IPS DF 4.7 (cell line): ENCODE data around the gene SPN.
"Not testable (repeated sequence)": the region's sequence is repeated elsewhere in the genome, so short reads cannot be mapped to it uniquely, and the experiment has no call there.

Experiments used
- DNase-seq: peaks from one replicate; pipeline ENCODE4 v3.0.0-alpha.2; 2013; ENCODE audit warnings: low spot score; ENCODE audit errors: extremely low read depth

Gene SPN

DNA sequence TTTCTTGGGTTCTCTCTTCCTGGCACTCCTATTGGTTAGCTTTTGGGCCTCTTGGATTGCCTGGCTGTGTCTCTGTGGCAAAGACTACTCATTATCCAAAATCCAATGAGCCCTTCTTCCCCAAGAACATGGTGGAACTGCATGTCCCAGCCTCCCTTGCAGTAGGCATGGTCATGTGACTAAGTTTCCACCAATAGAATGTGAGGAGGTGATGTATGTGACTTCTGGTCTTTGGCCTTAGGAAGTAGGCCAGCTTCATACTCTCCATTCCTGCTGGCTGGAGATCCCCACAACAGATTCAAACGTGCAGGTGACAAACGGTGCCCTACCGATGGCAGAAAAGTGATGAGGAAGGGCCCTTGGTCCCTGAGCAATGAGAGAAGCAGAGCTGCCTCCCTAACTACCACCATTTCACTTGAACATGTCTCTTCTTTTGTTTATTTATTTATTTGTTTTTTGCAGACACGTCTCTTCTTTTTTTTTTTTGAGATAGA, 17.3 kb upstream of the SPN start:
- peak; percentile 71 for DNase-seq

DNA sequence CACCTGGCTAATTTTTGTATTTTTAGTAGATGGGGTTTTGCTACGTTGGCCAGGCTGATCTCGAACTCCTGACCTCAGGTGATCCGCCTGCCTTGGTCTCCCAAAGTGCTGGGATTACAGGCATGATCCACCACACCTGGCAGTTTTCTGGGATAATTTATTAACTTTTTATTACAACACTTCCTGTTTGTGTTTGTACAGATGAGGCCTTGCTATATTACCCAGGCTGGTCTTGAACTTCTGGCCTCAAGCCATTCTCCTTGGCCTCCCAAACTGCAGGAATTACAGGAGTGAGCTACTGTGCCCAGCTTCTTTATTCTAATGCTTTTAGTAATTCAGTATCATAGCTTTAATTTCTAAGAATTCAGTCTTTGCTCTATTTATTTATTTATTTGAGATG, 16.1 kb upstream of the SPN start:
- DNase-seq, result no peak

DNA sequence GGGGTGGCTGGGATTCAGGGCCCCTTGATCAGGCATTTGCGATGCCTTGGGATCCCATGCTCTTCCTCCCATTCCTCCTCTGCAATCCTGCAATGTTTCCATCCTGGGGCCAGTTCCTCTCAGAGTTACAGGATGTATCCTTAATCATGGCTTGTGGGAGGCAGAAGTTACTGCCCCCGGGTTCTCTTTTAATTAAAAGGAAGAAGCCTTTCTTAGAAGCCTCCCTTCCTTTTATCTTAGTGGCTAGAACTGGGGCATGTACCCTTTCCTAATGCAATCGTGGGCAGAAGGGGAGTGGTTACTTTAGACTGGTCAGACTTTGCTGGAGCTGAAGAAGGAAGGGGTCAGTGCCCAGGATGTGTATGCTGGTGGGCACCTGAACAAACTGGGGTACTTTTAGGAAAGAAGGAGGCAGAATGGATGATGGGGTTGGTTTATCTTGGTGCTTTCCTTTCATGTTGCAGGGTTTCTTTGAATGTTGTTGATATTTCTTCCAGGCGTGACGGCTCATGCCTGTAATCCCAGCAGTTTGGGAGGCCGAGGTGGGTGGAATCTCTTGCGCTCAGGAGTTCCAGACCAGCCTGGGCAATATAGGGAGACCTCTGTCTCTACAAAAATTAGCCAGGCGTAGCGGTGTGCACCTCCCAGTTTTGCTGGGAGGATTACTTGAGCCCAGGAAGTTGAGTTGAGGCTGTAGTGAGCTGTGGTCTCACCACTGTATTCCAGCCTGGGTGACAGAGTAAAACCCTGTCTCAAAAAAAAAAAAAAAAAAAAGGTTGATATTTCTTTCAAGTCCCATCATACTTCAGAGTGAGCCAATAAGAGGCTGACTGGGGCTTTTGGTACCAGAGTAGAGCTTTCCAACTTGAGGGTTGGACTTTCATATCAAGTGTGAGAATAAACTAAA, 13.2 kb upstream of the SPN start:
- DNase-seq, result no peak

DNA sequence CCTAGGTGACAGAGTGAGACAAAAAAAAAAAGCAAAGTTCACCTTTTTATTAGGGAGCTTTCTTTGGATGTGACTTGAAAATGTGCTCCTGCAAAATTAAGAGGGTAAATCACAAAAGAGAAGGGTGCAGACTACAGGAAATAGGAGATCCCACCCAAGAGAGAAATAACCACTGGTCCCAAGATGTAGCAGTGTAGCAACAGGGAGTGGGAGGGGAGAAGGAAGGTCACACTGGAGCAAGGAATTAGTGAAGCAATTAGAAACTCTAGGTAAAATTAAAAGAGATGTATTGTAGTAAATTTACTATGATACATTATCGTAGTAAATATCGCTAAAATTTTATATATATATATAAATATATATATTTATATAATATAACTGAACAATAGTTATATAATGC, 12.3 kb upstream of the SPN start:
- no peak for DNase-seq

DNA sequence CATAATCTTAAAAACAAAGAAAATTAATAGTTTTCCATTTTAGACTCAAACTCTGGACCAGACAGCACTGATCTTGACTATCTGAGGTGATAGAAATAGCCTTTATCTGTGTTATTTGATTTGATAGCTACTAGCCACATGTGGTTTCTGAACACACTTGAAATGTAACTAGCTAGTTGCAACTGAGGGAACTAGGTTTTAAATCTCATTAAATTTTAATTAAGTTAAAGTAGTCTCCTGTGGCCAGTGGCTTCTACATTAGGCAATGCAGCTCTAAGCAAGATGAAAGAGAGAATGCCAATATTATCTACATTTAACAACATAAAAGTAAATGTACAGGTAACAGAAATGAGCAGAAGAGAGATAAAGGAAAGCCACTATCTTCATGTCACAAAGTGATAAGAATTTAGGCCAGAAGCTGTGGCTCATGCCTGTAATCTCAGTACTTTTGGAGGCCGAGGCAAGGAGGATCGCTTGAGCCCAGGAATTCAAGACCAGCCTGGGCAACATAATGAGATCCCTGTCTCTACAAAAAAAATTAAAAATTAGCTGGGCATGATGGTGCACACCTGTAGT, 11.2 kb upstream of the SPN start:
- DNase-seq, result no peak

DNA sequence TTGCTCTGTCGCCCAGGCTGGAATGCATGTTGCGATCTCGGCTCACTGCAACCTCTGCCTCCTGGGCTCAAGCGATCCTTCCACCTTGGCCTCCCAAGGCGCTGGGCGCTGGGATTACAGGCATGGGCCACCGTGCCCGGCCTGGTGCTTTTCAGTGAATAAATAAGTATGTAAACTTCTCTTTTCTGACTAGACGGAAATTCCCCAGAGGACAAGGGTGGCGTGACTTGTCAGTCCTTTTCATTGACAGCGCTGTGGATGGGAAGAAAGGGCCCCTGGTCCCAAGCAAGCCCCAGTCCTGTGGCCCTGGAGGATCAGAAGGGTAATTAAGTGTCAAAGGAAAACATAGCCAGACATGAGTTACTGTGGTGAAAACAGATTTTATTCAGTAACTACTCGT, 9.6 kb upstream of the SPN start:
- no peak for DNase-seq

DNA sequence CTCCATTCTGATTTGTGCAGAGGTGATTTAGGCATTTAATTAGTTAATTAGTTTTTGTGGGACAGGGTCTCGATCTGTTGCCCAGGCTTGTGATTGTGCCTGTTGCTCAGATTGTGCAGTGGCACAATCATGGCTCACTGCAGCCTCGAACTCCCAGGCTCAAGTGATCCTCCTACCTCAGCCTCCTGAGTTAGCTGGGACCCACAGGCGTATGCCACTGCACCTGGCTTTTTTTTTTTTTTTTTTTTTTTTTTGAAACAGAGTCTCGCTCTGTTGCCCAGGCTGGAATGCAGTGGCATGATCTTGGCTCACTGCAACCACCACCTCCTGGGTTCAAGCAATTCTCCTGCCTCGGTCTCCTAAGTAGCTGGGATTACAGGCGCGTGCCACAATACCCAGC, 9.2 kb upstream of the SPN start:
- not testable (repeated sequence) for DNase-seq

DNA sequence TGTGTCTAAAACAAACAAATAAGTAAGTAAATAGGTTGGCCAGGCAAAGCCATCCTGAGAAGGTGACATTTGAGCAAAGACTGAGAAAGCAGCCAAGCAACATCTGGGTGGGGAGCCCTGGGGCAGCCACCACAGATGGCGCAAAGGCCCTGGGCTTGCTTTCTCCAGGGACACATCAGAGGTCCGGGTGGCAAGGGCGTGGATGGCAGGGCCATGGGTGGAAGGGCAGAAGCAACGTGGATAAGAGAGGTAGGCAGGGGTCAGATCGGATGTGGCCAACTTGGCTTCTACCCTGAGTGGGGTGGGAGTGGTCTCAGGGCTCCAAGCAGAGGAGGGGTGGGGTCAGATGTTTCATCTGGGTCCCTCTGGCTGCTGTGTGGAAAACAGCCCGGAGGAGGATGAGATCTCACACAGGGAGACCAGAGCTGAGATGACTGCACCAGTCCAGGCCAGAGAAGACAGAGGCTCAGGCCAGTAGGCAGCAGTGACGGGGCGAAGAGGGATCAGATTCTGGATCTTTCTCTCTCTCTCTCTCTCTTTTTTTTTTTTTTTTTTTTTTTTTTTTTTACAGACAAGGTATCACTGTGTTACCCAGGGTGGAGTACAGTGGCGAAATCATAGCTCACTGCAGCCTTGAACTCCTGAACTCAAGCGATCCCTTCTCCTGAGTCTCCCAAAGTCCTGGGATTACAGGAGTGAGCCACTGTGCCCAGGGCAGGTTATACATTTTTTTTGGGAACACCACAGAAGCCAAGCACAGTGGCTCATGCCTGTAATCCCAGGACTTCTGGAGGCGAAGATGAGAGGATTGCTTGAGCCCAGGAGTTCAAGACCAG, 6.1 kb upstream of the SPN start:
- DNase-seq, result no peak

DNA sequence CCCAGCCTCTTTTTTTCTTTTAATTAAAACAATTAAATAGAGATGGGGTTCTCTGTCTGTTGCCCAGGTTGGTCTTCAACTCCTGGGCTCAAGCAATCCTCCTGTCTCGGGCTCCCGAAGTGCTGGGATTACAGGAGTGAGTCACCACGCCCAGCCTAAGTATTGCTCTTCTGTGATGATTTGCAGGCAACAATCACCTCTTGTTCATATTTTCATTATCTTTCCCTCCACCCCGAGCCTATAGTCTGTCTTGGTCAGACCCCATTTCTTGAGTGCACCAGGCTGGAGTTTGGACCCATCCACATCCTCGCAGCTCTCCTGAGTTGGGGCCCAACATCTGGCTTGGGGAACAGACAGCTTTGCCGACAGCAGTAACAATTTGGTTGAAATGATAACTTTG, 4.3 kb upstream of the SPN start:
- DNase-seq, result no peak

DNA sequence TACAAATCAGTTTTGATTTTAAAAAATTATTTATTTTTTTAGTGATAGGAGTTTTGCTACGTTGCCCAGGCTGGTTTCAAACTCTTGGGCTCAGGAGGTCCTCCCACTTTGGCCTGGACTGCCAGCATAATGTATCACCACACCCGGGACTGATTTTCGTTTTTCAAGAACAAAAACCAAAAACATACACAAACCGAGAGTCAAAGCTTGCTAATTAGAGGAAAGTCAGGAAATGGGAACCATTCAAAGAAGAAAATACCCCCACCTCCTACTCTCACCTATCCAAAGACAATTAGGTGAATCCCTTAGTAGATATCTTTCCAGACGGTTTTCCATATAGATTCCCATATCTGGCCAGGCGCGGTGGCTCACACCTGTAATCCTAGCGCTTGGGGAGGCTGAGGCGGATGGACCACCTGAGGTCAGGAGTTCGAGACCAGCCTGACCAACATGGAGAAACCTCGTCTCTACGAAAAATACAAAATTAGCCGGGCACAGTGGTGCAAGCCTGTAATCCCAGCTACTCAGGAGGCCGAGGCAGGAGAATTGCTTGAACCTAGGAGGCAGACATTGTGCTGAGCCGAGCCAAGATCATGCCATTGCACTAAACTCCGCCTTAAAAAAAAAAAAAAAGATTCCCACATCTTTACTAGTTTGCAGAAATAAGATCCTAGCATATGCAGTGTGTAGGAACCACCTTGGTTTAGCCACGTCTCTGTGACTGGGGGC, 883 bp upstream of the SPN start:
- no peak for DNase-seq

DNA sequence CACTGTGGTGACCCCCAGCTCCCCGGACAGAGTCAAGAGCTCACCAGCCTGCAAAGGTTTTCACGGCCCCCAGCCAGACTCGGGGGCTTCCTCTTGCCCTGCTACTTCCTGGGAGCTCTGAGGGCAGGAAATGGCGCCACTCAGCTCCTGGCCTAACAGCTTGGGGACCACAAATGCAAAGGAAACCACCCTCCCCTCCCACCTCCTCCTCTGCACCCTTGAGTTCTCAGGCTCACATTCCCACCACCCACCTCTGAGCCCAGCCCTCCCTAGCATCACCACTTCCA, 375 bp upstream of the SPN start:
- no peak for DNase-seq

DNA sequence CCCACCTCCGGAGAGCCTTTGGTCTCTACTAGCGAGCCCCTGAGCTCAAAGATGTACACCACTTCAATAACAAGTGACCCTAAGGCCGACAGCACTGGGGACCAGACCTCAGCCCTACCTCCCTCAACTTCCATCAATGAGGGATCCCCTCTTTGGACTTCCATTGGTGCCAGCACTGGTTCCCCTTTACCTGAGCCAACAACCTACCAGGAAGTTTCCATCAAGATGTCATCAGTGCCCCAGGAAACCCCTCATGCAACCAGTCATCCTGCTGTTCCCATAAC, 702 bp downstream of the SPN start:
- DNase-seq, result no peak

DNA sequence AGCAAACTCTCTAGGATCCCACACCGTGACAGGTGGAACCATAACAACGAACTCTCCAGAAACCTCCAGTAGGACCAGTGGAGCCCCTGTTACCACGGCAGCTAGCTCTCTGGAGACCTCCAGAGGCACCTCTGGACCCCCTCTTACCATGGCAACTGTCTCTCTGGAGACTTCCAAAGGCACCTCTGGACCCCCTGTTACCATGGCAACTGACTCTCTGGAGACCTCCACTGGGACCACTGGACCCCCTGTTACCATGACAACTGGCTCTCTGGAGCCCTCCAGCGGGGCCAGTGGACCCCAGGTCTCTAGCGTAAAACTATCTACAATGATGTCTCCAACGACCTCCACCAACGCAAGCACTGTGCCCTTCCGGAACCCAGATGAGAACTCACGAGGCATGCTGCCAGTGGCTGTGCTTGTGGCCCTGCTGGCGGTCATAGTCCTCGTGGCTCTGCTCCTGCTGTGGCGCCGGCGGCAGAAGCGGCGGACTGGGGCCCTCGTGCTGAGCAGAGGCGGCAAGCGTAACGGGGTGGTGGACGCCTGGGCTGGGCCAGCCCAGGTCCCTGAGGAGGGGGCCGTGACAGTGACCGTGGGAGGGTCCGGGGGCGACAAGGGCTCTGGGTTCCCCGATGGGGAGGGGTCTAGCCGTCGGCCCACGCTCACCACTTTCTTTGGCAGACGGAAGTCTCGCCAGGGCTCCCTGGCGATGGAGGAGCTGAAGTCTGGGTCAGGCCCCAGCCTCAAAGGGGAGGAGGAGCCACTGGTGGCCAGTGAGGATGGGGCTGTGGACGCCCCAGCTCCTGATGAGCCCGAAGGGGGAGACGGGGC, 1.3 kb downstream of the SPN start:
- DNase-seq, result no peak

DNA sequence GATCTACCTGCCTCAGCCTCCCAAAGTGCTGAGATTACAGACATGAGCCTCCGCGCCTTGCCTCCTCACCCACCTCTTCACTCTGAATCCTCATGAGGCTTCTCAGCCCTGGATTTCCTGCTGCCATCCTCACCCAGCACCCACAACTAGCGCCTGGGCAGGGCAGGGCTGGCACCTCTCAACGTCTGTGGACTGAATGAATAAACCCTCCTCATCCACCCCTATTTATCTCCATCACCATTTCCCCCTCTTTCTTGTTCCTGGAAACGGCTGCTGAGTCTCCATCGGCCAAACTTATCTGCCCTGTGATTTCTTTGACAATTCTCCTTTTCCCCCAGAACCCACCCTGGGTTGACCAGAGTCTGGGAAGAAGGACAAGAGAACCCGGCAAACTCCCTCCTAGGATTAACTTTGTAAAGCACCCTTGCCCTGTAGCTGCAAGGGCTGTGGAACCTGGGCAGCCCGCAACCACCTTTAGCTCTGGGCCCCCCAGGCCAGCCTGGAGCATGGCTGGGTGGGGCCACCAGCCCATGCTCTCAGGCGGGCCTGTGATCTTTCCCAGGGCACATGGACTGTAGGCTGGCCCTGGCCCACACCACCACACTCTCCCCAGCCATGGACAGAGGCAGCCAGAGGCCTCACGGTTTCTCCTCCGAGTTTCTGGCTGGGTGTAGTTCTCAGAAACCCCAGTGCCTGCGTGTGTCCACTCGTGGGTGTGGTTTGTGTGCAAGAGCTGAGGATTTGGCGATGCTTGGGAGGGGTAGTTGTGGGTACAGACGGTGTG, 2.4 kb downstream of the SPN start:
- DNase-seq, result no peak

DNA sequence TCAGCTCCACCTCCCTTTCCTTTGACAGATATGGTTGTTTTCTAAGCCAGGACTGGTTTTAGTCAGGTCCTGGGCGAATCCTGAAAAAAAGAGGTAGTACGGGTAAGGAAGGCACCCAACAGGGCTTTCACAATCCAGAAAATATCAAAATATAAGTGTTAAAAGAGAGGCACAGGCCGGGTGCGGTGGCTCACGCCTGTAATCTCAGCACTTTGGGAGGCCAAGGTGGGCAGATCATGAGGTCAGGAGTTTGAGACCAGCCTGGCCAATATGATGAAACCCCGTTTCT, 4.2 kb downstream of the SPN start:
- DNase-seq, result not testable (repeated sequence)

DNA sequence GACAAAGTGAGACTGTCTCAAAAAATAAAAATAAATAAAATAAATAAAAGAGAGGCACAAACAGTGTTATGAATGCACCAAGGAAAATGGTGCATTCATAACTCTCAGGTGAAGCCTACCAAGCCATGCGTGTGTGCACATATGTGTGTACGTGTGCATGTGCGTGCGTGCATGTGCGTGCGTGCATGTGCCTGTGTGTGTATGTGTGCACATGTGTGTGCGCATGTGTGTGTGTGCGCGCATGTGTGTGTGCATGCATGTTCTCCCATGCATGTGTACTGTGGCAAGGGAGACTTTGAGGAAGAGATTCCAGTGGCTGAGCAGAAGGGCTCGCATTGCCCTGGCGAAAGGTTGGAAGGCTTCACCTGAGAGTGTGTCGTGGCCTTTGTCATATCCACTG, 4.7 kb downstream of the SPN start:
- DNase-seq, result no peak

DNA sequence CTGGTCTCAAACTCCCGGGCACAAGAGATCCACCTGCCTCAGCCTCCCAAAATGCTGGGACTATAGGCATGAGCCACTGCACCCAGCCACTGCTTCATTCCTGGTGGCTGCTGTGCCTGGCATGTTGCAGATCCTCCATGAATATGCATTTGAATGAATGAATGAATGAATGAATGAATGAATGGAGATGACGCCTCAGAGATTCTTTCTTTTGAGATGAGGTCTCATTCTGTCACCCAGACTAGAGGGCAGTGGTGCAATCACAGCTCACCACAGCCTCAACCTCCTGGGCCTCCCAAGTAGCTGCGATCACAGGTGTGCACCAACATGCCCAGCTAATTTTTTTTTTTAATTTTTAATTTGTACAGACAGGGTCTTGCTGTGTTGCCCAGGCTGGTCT, 5.2 kb downstream of the SPN start:
- DNase-seq, result no peak

DNA sequence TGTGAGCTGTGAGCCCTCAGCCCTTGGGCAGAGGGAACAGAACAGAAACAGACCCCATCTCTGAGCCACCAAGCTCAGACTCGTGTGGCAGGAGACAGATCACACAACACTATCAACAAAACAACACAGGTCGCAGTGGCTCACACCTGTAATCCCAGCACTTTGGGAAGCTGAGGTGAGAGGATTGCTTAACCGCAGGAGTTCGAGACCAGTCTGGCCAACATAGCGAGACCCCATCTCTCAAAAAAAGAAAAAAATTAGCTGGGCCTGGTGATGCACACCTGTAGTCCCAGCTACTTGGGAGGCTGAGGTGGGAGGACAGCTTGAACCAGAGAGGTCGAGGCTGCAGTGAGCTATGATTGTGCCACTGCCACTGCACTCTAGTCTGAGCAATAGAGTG, 10.5 kb downstream of the SPN start:
- DNase-seq, result no peak

DNA sequence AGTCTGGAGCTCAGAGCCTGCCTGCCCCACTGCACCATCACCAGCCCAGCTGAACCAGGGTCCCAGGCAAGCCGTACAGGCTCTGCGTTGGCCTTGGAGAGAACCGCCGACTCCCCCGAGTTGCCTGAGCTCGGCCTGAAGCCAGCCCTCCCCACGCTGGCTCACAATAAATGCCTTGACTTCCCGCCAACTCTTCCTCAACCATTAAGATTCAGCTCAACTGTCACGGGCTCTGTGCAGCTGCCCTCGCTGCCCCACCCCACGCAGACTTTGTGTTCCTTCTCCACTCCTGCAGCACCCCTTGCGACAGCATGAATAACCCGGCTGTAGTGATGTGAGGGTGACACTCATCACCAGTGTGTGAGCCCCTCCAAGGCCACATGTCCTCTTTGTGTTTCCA, 11.1 kb downstream of the SPN start:
- DNase-seq, result no peak

DNA sequence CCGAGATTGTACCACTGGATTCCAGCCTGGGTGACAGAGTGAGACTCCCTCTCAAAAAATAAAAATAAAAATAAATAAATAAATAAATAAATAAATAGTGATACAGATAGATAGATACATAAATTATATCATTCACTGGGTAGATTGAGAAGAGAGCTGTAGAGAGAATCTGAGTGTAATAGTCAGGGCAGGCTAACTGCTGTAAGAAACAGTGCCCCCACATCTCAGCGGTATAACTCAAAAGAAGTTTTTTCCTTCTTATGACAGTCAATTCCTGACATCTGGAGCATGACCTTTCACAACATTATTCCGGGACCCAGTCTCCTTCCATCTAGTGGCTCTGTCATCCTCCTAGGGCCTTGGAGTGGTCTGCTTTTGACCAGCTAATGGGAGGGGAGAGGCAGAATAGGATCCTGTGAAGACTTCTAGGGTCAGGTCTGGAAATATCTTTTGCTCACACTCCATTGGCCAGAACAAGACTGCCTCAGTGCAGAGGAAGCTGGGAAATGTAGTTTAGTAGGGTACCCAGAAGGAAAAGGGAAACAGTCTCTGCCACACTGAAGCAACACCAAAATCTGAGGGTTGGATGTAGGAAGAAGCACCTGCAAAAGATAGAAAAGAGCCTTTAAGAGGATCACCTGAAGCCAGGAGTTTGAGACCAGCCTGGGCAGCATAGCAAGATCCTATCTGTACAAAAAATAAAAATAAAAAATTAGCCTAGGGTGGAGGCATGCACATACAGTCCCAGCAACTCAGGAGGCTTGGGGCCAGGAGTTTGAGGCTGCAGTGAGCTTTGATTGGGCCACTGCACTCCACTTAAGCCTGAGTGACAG, 13.0 kb downstream of the SPN start:
- no peak for DNase-seq
